ENCODE data around the gene TMEM203.

The TMEM203 gene

GRCh38 chr9:137218212-137218753, 12.8 kb upstream of the TMEM203 start:
- no peak for DNase-seq

- DNase-seq, result no peak
These were observed 12.1 kb upstream of the TMEM203 start for GRCh38 chr9:137217276-137218211.

- DNase-seq, result no peak
These were observed 10.9 kb upstream of the TMEM203 start for GRCh38 chr9:137216188-137216965.

DNA sequence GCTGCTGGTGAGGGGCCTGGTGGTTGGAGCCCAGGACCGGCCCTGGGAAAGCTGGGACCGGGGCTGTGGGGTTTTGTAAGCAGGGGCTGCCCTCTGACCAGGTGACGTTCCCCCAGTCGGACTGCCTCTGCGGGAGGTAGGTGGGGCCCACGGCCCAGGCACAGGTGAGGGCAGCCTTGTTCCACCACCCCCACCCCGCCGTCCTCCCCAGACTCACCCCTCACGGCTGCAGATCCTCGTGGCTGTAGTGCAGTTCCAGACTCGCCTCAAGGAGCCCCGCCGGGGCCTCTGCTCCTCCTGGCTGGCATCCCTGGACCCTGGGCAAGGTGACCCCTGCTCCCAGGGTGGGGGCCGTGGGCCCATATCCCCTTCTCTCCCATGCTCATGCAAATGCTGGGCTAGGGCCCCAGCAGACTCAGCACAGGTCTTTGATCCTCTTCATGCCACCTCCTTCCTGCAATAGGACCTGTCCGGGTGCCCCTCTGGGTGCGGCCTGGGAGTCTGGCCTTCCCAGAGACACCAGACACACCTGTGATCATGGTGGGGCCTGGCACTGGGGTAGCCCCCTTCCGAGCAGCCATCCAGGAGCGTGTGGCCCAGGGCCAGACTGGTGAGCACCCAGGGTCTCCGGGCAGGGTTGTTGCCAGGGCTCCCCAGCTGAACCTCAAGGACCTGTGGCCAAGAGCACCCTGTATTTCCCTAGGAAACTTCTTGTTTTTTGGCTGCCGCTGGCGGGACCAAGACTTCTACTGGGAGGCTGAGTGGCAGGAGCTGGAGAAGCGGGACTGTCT, 9.9 kb upstream of the TMEM203 start:
- no peak for DNase-seq

DNA sequence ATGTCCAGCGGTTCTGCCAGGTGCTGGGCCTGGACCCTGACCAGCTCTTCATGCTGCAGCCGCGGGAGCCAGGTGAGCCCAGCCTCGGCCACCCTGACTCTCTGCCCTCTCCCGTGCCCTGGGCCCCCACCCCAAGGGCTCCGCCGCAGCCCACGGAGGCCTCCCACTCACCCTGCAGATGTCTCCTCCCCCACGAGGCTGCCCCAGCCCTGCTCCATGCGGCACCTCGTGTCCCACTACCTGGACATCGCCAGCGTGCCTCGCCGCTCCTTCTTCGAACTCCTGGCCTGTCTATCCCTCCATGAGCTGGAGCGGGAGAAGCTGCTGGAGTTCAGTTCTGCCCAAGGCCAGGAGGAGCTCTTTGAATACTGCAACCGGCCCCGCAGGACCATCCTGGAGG, 9.2 kb upstream of the TMEM203 start:
- DNase-seq, result no peak

GRCh38 chr9:137213160-137214060, 8.0 kb upstream of the TMEM203 start:
- no peak for DNase-seq

DNA sequence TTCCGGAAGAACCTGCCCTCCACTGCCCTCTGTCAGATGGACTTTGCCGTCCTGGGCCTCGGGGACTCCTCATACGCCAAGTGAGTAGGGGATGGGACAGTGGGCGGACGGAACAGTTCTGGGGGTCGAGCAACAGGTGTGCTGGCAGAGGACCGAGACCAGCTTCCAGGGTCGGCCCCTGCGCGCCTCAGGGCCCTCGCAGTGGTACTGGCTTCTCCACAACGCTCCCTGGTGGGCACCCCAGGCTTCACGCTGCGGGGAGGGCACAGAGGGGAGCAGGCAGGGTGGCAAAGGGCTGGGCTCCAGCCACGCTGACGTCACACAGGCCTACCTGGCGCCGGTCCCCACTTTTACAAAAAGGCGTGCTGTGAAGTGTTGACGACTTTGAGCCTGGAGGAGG, 7.1 kb upstream of the TMEM203 start:
- DNase-seq, result no peak

- DNase-seq, result no peak
These were observed 6.1 kb upstream of the TMEM203 start for GRCh38 chr9:137211532-137211931.

DNA sequence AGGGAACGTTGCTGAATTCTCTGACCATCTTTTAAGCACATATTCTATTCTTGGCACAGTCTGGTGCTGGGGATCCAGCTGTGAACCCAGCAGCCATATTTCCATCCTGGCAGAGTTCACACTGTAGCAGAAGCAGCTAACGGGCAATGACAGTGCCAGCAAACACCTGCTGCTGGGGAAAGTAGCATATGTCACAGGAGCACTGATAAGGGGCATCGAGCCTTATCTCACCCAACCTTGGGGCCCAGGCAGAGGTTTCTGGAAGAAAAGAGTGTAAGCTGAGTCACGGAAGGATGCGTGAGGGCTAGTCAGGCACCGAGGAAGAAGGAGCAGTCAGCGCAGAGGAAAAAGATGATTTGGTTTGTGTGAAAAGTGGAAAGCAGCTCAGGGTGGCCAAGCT, 1.2 kb upstream of the TMEM203 start:
- DNase-seq, result no peak

GRCh38 chr9:137204731-137205125, 720 bp downstream of the TMEM203 start:
- no peak for DNase-seq

DNA sequence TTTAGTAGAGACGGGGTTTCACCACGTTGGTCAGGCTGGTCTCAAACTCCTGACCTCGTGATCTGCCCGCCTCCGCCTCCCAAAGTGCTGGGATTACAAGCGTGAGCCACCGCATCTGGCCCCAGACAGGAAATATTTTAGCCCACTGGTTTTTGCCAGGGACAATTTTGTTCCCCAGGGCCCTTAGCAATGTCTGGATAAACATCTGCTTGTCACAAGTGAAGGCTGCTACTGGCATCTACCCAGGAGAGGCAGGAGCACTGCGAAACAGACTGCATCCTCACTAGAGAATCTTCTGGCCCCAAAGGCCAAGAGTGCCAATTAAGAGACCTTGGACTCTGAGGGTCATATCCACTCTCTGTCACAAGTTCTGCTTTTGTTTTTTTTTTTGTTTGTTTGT, 2.5 kb downstream of the TMEM203 start:
- DNase-seq, result no peak

DNA sequence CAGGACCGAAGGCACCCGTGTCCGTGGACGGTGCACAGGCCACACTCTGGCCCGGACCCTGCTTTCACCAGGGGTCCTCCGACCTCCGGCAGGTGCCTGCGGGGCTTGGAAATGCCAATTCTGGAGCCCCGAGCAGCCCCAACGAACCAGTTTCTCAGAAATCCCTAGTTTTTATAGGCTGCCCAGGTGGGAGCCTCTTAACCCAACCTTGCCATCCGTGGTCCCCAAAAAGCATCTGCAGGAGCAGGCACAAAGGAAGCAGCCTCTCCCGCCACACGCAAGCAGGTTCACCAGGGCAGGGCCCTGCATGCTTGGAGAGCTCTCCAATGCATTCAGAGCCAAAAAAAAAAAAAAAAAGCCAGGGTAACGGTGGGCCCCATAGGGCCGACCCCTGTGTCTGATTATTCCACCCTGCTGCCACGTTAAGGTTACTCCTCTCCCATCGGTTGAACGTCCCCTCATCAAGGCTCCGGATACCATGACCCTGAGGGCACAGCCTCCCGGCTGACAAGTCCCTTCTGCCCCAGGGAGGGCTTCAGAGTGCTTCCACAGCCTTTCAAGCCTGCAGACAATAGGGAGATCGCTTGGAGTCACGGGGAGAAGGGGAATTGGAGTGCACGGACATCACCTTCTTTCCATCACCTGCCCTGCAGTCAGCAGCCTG, 4.1 kb downstream of the TMEM203 start:
- no peak for DNase-seq

DNA sequence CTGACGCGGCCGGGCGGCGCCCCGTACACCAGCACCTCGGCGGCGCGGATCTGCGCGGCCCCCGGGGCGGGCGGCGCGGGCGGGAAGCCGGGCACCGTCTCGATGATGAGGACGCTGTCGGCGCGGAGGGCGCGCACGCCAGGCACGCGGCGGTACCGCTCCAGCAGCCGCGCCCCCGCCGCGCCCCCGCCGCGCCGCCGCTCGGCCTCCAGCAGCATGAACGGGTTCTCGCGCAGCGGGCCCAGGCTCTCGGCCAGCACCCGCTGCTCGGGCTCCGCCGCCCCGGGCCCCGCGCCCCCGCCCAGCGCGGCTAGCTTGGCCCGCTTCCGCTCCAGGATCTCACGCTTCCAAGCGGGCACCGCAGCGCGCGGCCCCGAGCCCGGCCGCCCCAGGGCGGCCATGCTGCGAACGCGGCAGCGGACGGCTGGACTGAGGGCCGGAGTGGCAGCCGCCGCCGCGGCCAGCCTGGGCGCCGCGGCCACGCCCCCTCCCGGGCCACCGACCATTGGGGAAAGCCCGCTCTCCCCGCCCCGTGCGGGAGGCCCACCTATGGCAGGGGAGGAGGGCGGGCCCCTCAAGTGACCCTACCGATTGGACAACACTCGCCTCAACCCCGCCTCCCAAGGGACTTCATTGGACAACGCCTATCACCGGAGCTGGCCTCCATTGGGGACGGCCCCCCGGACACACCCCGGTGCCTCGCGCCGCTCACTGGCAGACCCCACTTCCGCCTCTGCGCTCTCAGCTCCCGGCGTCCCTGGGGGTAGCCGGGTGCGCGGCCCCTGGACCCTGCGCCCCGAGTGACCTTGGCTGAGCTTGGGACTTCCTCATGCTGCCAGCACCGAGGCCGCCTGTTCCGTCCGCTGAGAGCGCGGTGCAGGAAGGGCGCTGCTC, 4.9 kb downstream of the TMEM203 start, which contains the start of gene TPRN:
TPRN (minus strand) TSS at position 431 of the 894 bp plus-strand sequence; CDS start at position 401, 30 bp downstream.
- peak; percentile 99 for DNase-seq

DNA sequence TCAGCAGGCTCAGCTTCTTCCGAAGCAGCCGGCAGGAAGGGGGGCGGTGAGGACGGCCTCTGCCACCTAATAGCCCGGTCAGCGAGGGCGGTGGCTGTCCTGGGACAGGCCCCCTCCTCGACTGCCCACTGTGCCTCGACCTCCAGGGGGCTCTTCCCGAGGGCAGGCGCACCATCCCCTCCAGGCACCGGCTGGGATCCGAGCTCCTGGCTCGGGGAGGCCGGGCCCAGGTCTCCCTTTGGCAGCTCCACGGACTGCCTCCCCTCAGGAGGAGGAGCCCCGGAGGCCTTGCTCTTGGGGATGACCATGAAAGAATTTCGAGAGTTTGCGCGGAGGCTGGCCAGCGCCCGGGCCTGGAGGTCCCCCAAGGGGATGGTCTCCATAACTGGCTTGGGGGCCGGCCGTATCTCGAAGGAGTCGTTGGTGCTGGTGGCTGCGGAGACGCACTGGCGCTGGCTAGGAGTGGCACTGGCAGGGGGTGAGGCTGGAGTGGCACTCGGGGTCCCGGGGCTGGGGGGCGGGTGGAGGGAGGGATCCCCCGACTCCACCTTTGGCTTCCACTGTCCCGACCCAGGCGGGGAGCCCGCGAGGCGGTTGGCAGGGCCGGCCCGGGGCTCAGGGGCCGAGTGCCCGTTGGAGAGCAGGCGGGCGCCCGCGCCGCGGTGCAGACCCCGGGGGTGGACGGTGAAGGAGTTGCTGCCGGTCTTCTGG, 5.9 kb downstream of the TMEM203 start:
- DNase-seq, result no peak

DNA sequence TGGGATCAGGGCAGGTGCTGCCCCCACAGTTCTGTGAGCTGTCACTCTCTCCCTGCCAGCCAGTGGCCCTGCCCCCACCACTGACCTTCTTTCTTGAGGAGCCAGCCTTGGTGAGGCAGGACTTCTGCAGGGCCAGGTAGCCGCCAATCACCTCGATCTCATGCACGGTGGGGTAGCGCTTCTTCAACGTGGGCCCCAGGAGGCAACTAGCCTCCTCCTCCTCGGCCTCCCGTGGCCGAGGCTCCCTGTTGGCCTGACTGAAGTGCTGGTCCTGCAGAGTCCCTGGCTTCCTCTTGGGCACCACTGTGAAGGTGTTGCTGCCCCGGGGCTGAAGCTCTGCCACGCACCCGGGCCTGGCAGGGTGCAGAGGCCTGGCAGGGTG, 6.6 kb downstream of the TMEM203 start:
- no peak for DNase-seq

DNA sequence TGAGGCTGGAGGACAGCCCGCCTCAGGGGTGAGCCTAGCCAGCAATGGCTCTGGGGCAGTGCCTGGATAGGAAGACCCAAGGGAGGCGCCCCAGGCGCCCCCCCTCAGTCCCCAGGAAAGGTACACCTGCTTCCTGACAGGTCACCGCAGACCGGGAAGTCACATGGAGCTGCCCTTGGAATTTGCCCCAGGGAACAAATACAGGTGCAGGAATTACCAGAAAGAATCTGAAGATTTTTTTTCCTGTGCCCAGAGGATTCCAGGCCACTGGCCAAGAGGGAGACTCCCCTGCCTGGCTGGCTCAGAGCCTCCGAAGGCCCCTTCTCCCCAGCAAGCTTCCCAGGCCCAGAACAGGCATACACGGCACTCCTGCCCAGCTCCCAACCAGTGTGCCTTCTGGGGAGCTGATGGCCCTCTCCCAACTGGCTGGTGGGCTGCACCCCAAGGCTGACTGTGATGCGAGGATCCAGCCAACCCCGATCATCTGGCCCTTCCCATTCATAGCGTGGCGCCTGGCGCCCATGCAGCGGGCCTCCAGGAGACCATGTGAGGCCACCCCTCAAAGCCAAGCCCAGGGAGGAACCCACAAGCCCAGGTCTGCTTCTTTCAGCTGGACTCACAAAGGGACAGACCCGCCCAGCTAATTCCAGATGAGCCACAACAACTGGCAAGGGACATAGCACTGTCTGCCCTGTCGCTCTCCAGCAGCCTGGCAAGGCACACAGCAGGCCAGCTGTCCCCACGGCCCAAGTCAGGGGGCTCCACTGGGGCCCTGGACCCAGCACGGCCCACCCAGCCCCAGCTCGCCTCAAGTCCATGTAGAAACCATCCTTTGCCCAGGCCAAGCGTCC, 7.2 kb downstream of the TMEM203 start:
- DNase-seq, result no peak

DNA sequence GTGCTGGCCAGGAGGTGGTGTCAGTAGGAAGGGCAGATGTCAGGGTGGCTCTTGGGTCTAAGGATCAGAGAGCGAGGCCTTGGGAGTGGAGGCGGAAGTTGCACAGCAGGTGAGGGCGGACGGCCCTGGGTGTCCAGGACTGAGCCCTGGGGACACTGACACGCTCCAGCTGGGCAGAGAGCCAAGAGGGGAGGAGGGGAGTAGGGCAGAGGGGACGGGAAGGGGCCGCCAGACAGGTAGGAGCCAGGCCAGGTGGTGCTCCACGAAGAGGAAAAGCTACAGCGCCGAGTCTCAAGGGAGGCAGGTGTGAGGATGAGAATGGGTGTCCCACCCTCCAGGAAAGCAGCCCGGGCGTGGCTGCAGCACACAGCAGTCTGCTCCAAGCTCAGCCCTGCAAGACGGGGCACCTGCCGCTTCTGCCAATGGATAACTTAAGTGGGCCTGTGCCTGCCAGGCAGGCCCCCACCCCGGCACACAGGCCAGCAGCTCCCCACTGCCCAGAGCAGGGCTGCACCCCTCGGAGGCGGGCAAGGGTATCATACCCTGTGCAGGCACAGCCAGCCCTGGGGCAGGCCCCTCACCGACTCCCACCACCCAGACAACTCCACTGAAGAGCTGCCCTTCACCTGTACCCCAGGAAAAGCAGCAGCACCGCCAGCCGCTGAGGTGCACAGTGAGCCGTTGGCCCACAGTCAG, 9.8 kb downstream of the TMEM203 start:
- no peak for DNase-seq
